ENCODE measurements around the gene BCL7A.

The BCL7A gene

GRCh38 chr12:122085591-122085990 lies 63.9 kb downstream of the BCL7A start:
- Histone ChIP-seq H3K27me3 (ENCODE audit: control insufficient read depth in 3 of 3, insufficient read depth in 3 of 3, low read depth in 1 of 3, low read length in 3 of 3) (no peaks in the 10 kb centered on the region), H3K9ac (ENCODE audit: low read depth, low read length, poor library complexity) (no peak overlapping the region), H2AK5ac (ENCODE audit: low read depth, low read length) (no peak overlapping the region), H4K91ac (ENCODE audit: low read depth, low read length, poor library complexity) (no peak overlapping the region), H3K9me3 (replicated peaks in 1 of 2; ENCODE audit: control insufficient read depth in 2 of 2, insufficient read depth in 1 of 2, low read depth in 1 of 2, low read length in 2 of 2) (no peaks in the 10 kb centered on the region), H3K4me2 (ENCODE audit: insufficient read depth, low read length, poor library complexity, severe bottlenecking) (no peak overlapping the region), H3K36me3 (replicated peaks in 1 of 2; ENCODE audit: control insufficient read depth in 2 of 2, insufficient read depth in 2 of 2, low read length in 2 of 2) (peaks cover 3 to 58% of the 10 kb centered on the region in 2 donors), H2BK120ac (ENCODE audit: low read depth, low read length) (no peak overlapping the region), H4K8ac (ENCODE audit: low read depth, low read length) (no peak overlapping the region), H3K18ac (ENCODE audit: low read length) (no peak overlapping the region), H3K4me1 (ENCODE audit: control insufficient read depth in 2 of 2, insufficient read depth in 1 of 2, low read depth in 1 of 2, low read length in 2 of 2) (peaks cover 8 to 10% of the 10 kb centered on the region in 2 donors), H2AFZ (ENCODE audit: low read length) (no peak overlapping the region), H3K27ac (replicated peaks; ENCODE audit: low read length) (no peak overlapping the region), H3K14ac (ENCODE audit: low read length) (no peak overlapping the region), H3K23ac (ENCODE audit: low read depth, low read length, poor library complexity) (no peak overlapping the region), H3K79me1 (ENCODE audit: low read depth, low read length) (no peaks in the 10 kb centered on the region), H2BK5ac (ENCODE audit: low read length) (no peak overlapping the region), H2BK15ac (ENCODE audit: low read length) (no peak overlapping the region), H3K4me3 (ENCODE audit: low read length in 2 of 2) (no peak overlapping the region), H2BK12ac (ENCODE audit: low read length) (no peak overlapping the region), H3K4ac (ENCODE audit: low read length) (no peak overlapping the region)
- no CpG with 5 or more reads among the region's 5 CpGs for WGBS, 2 donors (ENCODE audit: extremely low coverage in 2 of 2, insufficient read length in 2 of 2, insufficient replicate concordance in 1 of 2)
- no peak for DNase-seq (ENCODE audit: low spot score)

DNA sequence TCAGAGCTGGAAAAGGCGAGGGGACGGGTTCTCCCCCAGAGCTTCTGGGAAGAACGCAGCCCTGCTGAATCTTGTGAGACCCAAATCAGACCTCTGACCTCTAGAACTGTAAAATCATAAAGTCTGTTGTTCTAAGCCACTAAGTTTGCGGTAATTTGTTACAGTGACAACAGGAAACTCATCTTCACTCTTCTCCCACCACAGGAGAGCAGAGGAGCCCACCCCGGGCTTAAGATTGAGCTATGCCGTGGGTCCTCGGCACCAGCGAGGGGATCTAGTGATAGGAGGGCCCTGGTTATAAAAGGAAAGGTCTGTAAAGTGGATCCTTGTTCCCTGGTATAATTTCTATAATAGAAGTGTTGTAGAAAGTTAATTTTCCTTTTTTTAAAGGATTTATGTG lies 64.4 kb downstream of the BCL7A start:
- H3K27ac ChIP-seq (replicated peaks; ENCODE audit: low read length): no peak overlapping the region
- no peak overlapping the region for H3K9ac ChIP-seq (ENCODE audit: low read depth, low read length, poor library complexity)
- H3K14ac ChIP-seq (ENCODE audit: low read length): no peak overlapping the region
- no CpG with 5 or more reads among the region's 8 CpGs for WGBS, 2 donors (ENCODE audit: extremely low coverage in 2 of 2, insufficient read length in 2 of 2, insufficient replicate concordance in 1 of 2)
- no peaks in the 10 kb centered on the region for H3K79me1 ChIP-seq (ENCODE audit: low read depth, low read length)
- H2AK5ac ChIP-seq (ENCODE audit: low read depth, low read length): no peak overlapping the region
- H2BK5ac ChIP-seq (ENCODE audit: low read length): no peak overlapping the region
- no peak overlapping the region for H3K4ac ChIP-seq (ENCODE audit: low read length)
- H2BK120ac ChIP-seq (ENCODE audit: low read depth, low read length): no peak overlapping the region
- no peak overlapping the region for H3K23ac ChIP-seq (ENCODE audit: low read depth, low read length, poor library complexity)
- no peak overlapping the region for H3K4me3 ChIP-seq (ENCODE audit: low read length in 2 of 2)
- H3K4me2 ChIP-seq (ENCODE audit: insufficient read depth, low read length, poor library complexity, severe bottlenecking): no peak overlapping the region
- no peak overlapping the region for H2BK12ac ChIP-seq (ENCODE audit: low read length)
- no peak overlapping the region for H2BK15ac ChIP-seq (ENCODE audit: low read length)
- H3K36me3 ChIP-seq (replicated peaks in 1 of 2; ENCODE audit: control insufficient read depth in 2 of 2, insufficient read depth in 2 of 2, low read length in 2 of 2): peaks cover 3 to 58% of the 10 kb centered on the region in 2 donors
- no peak overlapping the region for H4K8ac ChIP-seq (ENCODE audit: low read depth, low read length)
- H3K4me1 ChIP-seq (ENCODE audit: control insufficient read depth in 2 of 2, insufficient read depth in 1 of 2, low read depth in 1 of 2, low read length in 2 of 2): peaks cover 8 to 9% of the 10 kb centered on the region in 2 donors
- no peaks in the 10 kb centered on the region for H3K9me3 ChIP-seq (replicated peaks in 1 of 2; ENCODE audit: control insufficient read depth in 2 of 2, insufficient read depth in 1 of 2, low read depth in 1 of 2, low read length in 2 of 2)
- no peak overlapping the region for H4K91ac ChIP-seq (ENCODE audit: low read depth, low read length, poor library complexity)
- DNase-seq (ENCODE audit: low spot score): no peak
- no peaks in the 10 kb centered on the region for H3K27me3 ChIP-seq (ENCODE audit: control insufficient read depth in 3 of 3, insufficient read depth in 3 of 3, low read depth in 1 of 3, low read length in 3 of 3)
- no peak overlapping the region for H3K18ac ChIP-seq (ENCODE audit: low read length)
- no peak overlapping the region for H2AFZ ChIP-seq (ENCODE audit: low read length)

DNA sequence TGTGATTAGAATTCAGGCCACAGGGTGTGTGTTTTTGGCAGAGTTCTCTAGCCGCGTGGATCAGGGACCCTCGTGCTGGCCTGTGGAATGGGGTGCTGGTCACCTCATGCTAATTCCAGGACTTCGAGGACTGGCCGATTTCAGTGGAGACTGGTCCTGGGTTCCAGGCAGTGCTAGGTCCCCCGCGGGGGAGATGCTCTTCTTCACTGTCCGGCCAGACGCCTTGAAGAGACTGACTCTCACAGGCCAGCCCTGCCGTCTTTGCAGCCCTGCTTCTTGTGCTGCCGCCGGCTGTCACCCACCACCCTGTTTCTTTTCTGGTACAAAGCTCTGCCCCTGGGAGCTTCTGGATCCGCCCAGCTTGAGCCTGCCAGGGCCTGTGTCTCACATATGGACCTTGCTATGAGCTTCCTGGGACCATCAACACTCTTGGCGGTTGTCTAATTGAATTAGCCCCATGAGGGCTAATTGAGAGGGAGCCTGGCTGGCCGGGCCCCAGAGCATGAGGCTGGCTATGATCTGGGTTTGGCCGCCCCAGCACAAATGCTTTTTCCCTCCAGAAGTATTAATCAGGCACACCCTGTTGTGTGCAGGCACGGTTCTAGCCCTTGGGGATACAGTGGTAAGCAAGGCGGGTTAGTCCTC lies 65.1 kb downstream of the BCL7A start:
- Histone ChIP-seq H2BK5ac (ENCODE audit: low read length) (no peak overlapping the region), H3K23ac (ENCODE audit: low read depth, low read length, poor library complexity) (no peak overlapping the region), H2AK5ac (ENCODE audit: low read depth, low read length) (no peak overlapping the region), H3K36me3 (replicated peaks in 1 of 2; ENCODE audit: control insufficient read depth in 2 of 2, insufficient read depth in 2 of 2, low read length in 2 of 2) (peaks cover 3 to 58% of the 10 kb centered on the region in 2 donors), H3K14ac (ENCODE audit: low read length) (no peak overlapping the region), H3K27me3 (ENCODE audit: control insufficient read depth in 3 of 3, insufficient read depth in 3 of 3, low read depth in 1 of 3, low read length in 3 of 3) (no peaks in the 10 kb centered on the region), H4K91ac (ENCODE audit: low read depth, low read length, poor library complexity) (no peak overlapping the region), H2BK15ac (ENCODE audit: low read length) (no peak overlapping the region), H4K8ac (ENCODE audit: low read depth, low read length) (no peak overlapping the region), H3K18ac (ENCODE audit: low read length) (no peak overlapping the region), H3K4me1 (ENCODE audit: control insufficient read depth in 2 of 2, insufficient read depth in 1 of 2, low read depth in 1 of 2, low read length in 2 of 2) (peaks cover 8 to 9% of the 10 kb centered on the region in 2 donors), H3K4ac (ENCODE audit: low read length) (no peak overlapping the region), H3K9ac (ENCODE audit: low read depth, low read length, poor library complexity) (no peak overlapping the region), H3K4me3 (ENCODE audit: low read length in 2 of 2) (no peak overlapping the region), H2AFZ (ENCODE audit: low read length) (no peak overlapping the region), H3K4me2 (ENCODE audit: insufficient read depth, low read length, poor library complexity, severe bottlenecking) (no peak overlapping the region), H3K9me3 (replicated peaks in 1 of 2; ENCODE audit: control insufficient read depth in 2 of 2, insufficient read depth in 1 of 2, low read depth in 1 of 2, low read length in 2 of 2) (no peaks in the 10 kb centered on the region), H3K27ac (replicated peaks; ENCODE audit: low read length) (no peak overlapping the region), H3K79me1 (ENCODE audit: low read depth, low read length) (no peaks in the 10 kb centered on the region), H2BK12ac (ENCODE audit: low read length) (no peak overlapping the region), H2BK120ac (ENCODE audit: low read depth, low read length) (no peak overlapping the region)
- WGBS, 2 donors (ENCODE audit: extremely low coverage in 2 of 2, insufficient read length in 2 of 2, insufficient replicate concordance in 1 of 2): no CpG with 5 or more reads among the region's 18 CpGs
- no peak for DNase-seq (ENCODE audit: low spot score)

- Histone ChIP-seq H2BK12ac (ENCODE audit: low read length) (no peak overlapping the region), H3K9me3 (replicated peaks in 1 of 2; ENCODE audit: control insufficient read depth in 2 of 2, insufficient read depth in 1 of 2, low read depth in 1 of 2, low read length in 2 of 2) (no peaks in the 10 kb centered on the region), H2AFZ (ENCODE audit: low read length) (no peak overlapping the region), H3K4ac (ENCODE audit: low read length) (no peak overlapping the region), H3K23ac (ENCODE audit: low read depth, low read length, poor library complexity) (no peak overlapping the region), H2AK5ac (ENCODE audit: low read depth, low read length) (peak overlapping the region; percentile 63), H2BK15ac (ENCODE audit: low read length) (no peak overlapping the region), H3K4me1 (ENCODE audit: control insufficient read depth in 2 of 2, insufficient read depth in 1 of 2, low read depth in 1 of 2, low read length in 2 of 2) (peaks cover 8 to 9% of the 10 kb centered on the region in 2 donors), H2BK120ac (ENCODE audit: low read depth, low read length) (no peak overlapping the region), H3K27ac (replicated peaks; ENCODE audit: low read length) (no peak overlapping the region), H3K14ac (ENCODE audit: low read length) (no peak overlapping the region), H3K4me2 (ENCODE audit: insufficient read depth, low read length, poor library complexity, severe bottlenecking) (no peak overlapping the region), H3K9ac (ENCODE audit: low read depth, low read length, poor library complexity) (no peak overlapping the region), H3K36me3 (replicated peaks in 1 of 2; ENCODE audit: control insufficient read depth in 2 of 2, insufficient read depth in 2 of 2, low read length in 2 of 2) (peaks cover 3 to 58% of the 10 kb centered on the region in 2 donors), H2BK5ac (ENCODE audit: low read length) (no peak overlapping the region), H3K18ac (ENCODE audit: low read length) (no peak overlapping the region), H3K27me3 (ENCODE audit: control insufficient read depth in 3 of 3, insufficient read depth in 3 of 3, low read depth in 1 of 3, low read length in 3 of 3) (no peaks in the 10 kb centered on the region), H3K79me1 (ENCODE audit: low read depth, low read length) (no peaks in the 10 kb centered on the region), H4K8ac (ENCODE audit: low read depth, low read length) (no peak overlapping the region), H3K4me3 (ENCODE audit: low read length in 2 of 2) (no peak overlapping the region), H4K91ac (ENCODE audit: low read depth, low read length, poor library complexity) (no peak overlapping the region)
- no peak for DNase-seq (ENCODE audit: low spot score)
- no CpG with 5 or more reads among the region's 17 CpGs for WGBS, 2 donors (ENCODE audit: extremely low coverage in 2 of 2, insufficient read length in 2 of 2, insufficient replicate concordance in 1 of 2)
Measured at GRCh38 chr12:122087431-122088178, 65.9 kb downstream of the BCL7A start.
